ENCODE measurements around the gene ARHGEF40.

ARHGEF40 gene

DNA sequence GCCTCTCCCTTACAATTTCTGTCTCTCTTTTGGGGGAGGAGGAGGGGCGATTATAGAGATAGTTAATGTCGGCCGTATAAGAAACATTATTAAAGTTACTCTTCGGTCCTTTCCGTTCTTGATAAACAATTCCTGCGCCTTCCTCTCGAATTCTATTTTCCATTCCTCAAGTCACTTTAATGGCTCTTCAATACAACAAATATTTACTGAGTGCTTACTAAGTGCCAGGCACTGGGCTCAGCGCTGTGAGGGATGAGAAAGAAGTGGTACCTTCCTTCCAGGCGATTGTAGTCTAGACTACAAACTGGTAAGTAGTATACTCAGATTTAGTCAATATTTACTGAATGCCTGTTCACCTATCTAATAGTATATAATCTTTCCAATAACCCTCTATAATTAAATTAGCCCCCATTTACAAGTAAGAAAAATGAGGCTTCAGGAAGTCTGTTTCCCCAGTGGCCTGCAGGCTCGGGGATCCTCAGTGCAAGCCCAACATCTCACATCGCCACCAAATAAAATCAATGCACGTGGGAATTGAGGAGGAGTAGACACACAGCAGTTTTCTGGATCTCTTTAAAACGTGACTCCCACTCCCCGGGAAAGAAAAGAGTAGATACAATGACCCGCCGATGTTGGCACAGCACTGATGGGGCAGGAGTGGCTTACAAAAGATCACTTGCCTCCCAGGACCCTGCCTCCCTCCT is 28.9 kb downstream of the ARHGEF40 start:
- no peak for DNase-seq

DNA sequence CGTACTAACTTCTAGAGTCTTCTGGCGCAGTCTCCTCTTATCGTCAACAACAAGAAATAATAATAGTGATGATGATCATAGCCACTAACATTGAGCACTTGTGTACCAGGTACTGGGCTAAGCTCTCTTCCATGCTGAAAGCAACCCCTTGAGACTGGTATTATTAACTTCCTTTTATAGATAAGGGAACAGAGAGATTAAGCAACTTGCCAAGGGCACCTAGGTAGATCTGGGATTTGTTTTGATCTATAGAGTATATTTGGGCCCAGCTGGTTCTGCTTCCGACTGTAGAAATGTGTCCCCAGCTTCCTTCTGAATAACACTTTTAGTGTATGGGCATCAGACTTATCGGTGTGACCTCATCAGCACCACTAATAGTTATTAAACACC is 29.5 kb downstream of the ARHGEF40 start:
- no peak for DNase-seq

DNA sequence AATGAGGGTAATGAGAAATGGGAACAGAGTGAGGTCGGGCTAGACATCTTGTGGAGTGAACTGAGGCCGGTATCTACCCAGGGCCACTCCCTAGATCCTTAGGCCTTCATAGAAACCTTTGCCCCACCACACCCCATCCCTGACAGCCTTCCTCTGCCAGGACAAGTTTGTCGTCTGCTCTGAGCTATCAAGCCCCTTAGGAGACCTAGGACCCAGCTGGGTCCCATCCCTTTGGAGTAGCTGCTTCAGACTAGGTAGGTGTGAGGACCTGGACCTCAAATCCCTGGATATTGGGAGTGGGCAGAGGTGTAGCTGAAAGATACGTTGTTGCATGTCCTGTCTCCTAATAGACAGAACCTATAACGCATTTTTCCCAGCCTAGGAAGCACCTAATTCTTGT is 30.8 kb downstream of the ARHGEF40 start, which contains the start of gene TMEM253:
TSS of gene TMEM253 (plus strand) at position 136 of the 400 bp plus-strand sequence. CDS start 278 bp downstream, outside the sequence.
- no peak for DNase-seq

DNA sequence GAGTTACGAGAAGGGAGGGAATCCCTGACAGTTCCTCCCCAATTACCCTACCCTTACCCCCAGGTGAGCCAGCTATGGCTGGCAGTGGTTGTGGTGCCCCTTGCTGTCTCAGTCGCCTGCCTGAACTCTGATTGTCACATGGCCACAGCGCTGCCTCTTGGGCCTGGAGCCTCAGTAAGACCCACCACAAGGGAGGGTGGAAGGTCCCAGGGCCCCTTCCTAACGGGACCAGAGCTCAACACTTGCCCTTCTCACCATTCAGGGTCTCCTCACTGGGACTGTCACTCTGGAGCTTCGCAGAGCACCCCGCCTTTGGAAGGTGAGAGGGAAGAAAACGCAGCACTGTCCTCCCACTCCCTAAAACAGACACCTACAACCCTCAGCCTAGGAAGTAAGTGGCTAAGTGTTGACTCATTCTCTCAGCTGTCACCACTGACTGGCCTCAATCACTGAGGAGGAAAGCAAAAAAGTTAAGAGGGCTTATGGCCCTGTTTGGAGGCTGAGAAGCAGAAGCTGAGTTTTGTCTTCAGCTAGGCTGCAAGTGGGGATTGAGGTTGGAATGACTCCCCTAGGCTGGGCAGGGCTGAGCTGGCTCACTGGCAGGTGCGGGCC is 31.8 kb downstream of the ARHGEF40 start:
- DNase-seq: no peak

DNA sequence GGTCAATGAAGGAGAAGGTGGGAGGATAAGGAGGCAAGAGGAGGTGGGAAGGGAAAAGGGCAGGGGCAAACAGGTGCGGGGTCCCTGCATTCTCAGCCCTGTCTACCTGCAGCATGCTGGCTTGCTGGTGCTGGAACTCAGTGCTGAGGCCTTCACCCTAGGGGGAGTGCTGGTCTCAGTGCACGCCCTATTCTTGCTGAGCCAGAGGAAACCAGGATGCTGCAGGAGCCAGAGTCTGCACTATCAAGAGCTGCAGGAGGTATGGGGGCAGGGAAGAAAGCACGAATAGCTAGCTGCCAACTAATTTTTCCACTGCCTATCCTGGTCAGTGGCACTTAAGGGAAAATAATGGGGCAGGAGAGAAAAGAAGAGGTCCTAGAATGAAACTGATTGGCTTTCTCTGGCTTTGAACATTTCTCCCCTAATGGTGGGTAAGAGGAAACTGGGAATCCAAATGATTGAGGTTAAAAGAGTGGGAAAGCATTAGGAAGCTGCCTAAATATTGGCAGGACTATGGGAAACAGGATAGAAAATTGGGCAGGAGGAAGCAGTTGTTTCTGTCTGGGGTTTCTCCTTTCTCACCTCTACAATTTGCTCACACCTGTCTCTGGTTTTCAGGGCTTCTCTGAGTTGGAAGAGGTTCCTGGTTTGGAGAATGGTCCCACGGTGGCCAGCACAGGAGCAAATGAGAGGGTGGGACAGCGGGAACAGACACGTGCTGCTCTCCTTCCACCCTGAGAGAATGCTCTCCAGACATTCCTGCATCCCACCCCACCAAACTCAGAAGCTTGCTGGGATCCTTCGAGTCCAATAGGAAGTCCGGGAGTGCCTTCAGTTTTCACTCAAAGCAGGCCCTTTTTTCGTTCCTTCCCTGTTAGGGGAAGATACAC is 32.7 kb downstream of the ARHGEF40 start:
- no peak for DNase-seq

- DNase-seq: no peak
Measured at GRCh38 chr14:21103411-21103709, 33.3 kb downstream of the ARHGEF40 start.

GRCh38 chr14:21103710-21104447 is 33.8 kb downstream of the ARHGEF40 start:
- peak; percentile 79 to 97 (median 90) for DNase-seq

GRCh38 chr14:21104448-21105060 is 34.5 kb downstream of the ARHGEF40 start:
- DNase-seq: peak; percentile 45 to 80 (median 58)

DNA sequence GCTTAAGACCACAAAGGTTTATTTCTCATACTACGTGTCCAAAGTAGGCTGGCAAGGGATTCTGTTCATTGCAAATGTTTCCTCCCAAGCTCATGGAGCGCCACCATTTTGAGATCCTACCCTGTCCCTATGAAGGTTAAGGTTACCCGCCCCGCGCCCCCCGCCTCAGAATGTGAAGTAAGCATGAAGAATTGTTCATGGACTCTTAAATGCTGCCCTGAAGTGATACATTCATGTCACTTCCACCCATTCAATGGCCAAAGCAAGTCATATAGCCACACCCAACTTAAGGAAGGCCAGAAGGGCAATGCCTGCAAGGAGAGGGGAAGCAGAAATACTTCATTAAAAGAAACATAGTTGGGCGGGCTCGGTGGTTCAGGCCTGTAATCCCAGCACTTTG is 35.0 kb downstream of the ARHGEF40 start:
- no peak for DNase-seq

DNA sequence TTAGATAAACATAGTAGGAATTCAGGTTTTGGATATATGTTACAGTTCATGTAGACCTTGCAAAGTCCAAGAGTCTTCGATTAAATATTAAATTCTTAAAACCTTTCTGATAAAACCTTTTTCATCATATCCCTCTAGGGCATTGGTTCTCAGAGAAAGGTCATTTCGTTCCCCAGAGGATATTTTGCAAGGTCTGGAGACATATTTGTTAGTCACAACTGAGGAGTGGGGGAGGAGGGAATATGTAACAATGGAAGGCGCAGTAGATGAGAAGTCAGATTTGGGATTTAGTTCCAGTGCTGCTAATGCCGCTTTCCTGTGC is 36.0 kb downstream of the ARHGEF40 start:
- DNase-seq: no peak

DNA sequence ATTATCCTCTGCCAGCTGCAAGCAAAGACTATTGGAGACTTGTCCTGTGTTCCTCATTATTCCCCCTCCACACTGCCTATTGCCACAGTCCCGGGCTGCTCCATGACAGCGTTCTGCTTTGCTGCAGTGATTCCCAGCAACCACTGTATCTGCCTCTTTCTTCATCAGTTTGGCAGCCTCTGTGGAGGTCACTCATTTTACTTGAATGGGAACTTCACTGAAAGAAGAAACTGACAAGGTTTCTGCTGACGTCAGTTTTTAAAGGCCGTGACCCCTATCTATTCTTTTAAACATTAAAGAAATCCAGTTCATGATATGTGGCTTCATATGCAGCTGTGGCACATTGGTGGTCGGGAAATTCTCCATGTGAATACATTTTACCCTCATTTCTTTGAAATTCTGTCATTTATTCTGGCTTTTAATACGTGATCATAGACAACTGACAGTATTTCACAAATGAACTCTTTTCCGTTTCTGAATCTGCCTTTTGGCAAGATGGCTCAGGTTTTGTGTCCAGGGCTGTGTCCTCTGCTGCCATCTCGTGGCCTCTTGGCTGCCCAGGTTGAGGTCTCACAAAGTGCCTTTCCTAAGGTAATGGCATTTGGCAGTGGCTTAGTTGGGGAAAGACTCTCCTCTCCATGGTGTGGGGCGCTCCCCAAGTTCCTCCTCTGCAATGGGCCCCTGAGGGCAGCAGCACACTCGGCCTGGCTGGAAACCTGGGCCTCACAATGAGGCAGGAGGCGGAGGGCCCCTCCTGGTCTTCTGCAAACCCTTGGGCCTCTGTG is 36.6 kb downstream of the ARHGEF40 start:
- peak; percentile 28 to 73 (median 64) for DNase-seq

GRCh38 chr14:21107283-21107800 is 37.2 kb downstream of the ARHGEF40 start:
- no peak for DNase-seq

- DNase-seq: no peak
Measured at GRCh38 chr14:21108791-21109190, 38.7 kb downstream of the ARHGEF40 start.

DNA sequence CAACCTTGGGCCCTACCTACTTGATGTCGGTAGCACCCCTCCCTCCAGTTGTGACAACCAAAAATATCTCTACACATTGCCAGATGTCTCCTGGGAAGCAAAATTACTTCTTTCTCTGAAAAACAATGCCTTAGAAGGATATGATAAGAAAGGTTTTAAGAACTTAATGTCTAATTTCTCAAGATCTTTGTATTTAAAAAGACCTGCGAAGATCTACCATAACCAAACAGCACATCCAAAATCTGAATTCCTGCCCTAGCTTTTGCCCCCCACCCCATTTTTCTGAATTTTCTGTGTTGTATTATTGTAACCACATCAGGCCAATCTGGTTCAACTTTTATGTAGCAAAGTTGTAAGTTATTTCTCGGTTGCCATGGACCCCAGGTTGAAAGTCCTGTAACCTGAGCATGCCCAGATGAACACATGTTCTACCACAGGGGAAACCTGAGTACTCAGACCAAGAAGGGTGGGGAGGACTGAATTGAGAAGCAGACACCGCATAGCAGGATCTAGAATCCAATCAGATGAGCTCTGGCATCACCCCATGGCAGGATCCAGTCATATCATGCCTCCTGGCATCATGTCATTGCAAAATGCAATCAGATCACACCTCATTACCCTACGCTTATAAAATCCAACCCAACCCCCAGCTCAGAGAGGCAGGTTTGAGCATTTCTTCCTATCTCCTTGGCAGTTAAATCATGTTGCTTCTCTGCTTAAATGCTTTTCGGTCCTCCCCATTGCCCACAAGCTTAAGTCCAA is 39.5 kb downstream of the ARHGEF40 start:
- no peak for DNase-seq

- no peak for DNase-seq
Measured at GRCh38 chr14:21112255-21112654, 42.2 kb downstream of the ARHGEF40 start.

DNA sequence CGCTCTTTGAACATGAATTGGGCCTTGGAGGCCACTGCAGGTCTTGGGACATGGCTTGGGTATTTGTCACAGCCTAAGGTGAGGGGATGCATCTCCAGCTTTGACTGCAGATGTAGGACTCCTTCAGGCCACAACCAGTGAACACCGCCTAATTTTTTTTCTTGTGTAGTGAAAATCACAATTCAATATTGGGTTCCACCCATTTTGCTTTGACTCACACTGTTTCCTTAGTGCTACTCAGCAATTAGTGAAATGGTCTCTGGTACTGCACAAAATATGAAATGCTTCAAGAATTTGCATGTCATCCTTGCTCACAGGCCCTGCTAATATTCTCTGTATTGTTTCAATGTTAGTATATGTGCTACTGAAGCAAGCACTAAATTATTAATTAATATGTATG is 43.3 kb downstream of the ARHGEF40 start:
- no peak for DNase-seq

GRCh38 chr14:21118933-21119332 is 48.8 kb downstream of the ARHGEF40 start:
- DNase-seq: no peak

DNA sequence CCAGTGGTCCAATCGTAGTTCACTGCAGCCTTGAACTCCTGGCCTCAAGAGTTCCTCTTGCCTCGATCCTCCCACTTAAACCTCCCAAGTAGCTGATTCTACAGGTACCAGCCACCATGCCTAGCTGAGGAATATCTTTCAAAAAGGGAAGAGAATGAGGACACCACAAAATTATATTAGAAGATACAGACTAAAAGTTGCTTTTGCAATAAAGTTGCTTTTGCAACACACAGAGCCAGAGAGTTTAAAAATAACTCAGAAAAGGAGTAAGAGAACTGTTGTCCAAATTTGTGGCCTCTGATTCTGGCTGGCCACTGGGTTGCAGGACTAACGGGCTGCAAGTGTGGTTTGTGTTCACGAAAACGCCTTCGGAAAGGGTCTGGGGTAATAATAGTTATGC is 50.6 kb downstream of the ARHGEF40 start:
- no peak for DNase-seq

- no peak for DNase-seq
Measured at GRCh38 chr14:21121122-21121521, 51.0 kb downstream of the ARHGEF40 start.

DNA sequence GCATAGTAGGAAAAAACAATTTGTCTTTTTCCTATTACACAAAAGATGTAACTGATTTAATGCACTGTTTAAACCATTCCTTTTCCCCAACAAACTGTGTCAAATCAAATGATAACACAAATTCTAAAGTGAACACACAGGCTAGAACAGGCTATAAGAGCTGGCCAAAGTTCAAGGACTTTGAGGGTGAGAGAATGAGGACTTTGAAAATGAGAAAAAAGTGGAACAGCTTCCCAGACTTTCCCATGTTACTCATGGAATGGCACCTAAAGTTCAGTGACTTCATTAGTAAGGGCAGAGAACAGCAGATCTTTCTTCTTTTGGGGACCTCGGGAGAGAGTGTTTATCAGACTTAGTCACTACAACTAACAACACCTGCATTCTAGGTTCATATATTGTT is 53.3 kb downstream of the ARHGEF40 start:
- DNase-seq: no peak

GRCh38 chr14:21133901-21134300 is 63.8 kb downstream of the ARHGEF40 start:
- no peak for DNase-seq
